HG03442 (cell line): ENCODE data around the gene FAM20A.
A peak's percentile ranks its signal among the peaks of the same experiment; 100 is the strongest.
"Not testable (repeated sequence)": the region's sequence is repeated elsewhere in the genome, so short reads cannot be mapped to it uniquely, and the experiment has no call there.

ENCODE experiments used
- ATAC-seq: cut with Tn5 transposase; IDR thresholded peaks from one replicate; pipeline ENCODE4 v1.9.1; 2021; ENCODE audit warnings: mild to moderate bottlenecking, moderate library complexity; ENCODE audit not compliant: unreplicated experiment

The FAM20A gene

GRCh38 chr17:68498479-68499326 is 102.5 kb downstream of the FAM20A start:
- peak; percentile 15 for ATAC-seq

- ATAC-seq, result peak; percentile 90
Observed at GRCh38 chr17:68497885-68498319, 103.3 kb downstream of the FAM20A start.

- no peak for ATAC-seq
Observed at GRCh38 chr17:68495081-68495480, 106.1 kb downstream of the FAM20A start.

- not testable (repeated sequence) for ATAC-seq
Observed at GRCh38 chr17:68492394-68493054, 108.6 kb downstream of the FAM20A start.

GRCh38 chr17:68491381-68492231 is 109.6 kb downstream of the FAM20A start:
- ATAC-seq, result no peak

- no peak for ATAC-seq
Observed at GRCh38 chr17:68489919-68490318, 111.2 kb downstream of the FAM20A start.
